ENCODE data around the gene METTL21C.

DNA sequence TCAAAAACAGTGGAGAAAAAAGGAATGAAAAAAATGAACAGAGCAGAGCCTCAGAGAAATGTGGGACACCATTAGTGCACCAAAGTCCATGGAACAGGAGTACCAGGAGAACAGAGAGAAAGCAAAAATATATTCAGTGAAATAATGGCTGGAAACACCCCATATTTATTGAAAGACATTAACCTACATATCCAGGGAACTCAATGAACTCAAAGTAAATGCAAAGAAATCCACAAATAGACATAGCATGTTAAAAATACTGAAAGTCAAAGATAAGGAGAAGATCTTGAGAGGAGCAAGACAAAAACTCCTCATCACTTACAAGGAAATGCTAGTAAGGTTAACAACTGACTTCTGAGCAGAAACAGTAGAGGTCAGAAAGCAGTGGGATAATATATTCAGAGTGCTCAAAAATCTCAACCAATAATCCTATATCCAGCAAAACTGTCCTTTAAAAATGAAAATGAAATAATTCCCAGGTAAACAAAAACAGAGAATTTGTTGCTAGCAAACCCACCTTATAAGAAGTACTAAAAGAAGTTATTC is 35.6 kb downstream of the METTL21C start:
- no peak for TF ChIP-seq ZFP30 (CRISPR knock-in tag; IDR thresholded peaks at IDR 0.05)
- TF ChIP-seq, protein P1, sequence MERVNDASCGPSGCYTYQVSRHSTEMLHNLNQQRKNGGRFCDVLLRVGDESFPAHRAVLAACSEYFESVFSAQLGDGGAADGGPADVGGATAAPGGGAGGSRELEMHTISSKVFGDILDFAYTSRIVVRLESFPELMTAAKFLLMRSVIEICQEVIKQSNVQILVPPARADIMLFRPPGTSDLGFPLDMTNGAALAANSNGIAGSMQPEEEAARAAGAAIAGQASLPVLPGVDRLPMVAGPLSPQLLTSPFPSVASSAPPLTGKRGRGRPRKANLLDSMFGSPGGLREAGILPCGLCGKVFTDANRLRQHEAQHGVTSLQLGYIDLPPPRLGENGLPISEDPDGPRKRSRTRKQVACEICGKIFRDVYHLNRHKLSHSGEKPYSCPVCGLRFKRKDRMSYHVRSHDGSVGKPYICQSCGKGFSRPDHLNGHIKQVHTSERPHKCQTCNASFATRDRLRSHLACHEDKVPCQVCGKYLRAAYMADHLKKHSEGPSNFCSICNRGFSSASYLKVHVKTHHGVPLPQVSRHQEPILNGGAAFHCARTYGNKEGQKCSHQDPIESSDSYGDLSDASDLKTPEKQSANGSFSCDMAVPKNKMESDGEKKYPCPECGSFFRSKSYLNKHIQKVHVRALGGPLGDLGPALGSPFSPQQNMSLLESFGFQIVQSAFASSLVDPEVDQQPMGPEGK (CRISPR knock-in tag; IDR thresholded peaks at IDR 0.05; ENCODE audit: borderline replicate concordance) = no peak

All from SK-N-SH treated with all-trans-retinoic acid at 6 μM for 48 hours (cell line).